Activated T-cell treated with anti-CD3 and anti-CD28 coated beads, Interleukin-2, amount 50 U/mL, for 4 hours (primary cell): ENCODE measurements around the gene ZNF302. TPM values are rescaled to one million over a fixed set of nuclear protein-coding genes. Genes with fewer than 3 reads are reported as not detected.
A peak's percentile ranks its signal among the peaks of the same experiment; 100 is the strongest.
"Not testable (repeated sequence)": the region's sequence is repeated elsewhere in the genome, so short reads cannot be mapped to it uniquely, and the experiment has no call there.

Experiments used
- ATAC-seq, 2 donors: fragments of 200-7000 bp; cut with Tn5 transposase; one replicate each; pipeline ENCODE4 v1.10.0; 2021
- DNase-seq: peaks from one replicate; pipeline ENCODE4 v3.0.0-alpha.2; 2020
- H3K27me3 Mint-ChIP-seq: one replicate; pipeline ENCODE4 v1.8.0; 2021; ENCODE audit warnings: low read depth, mixed read lengths
- H3K36me3 Mint-ChIP-seq: one replicate; pipeline ENCODE4 v1.8.0; 2022; ENCODE audit warnings: mixed read lengths; ENCODE audit not compliant: insufficient read depth
- H3K4me1 Mint-ChIP-seq: one replicate; pipeline ENCODE4 v1.8.0; 2021; ENCODE audit warnings: low read depth, mixed read lengths
- H3K4me3 Mint-ChIP-seq: one replicate; pipeline ENCODE4 v1.8.0; 2021; ENCODE audit warnings: mild to moderate bottlenecking, moderate library complexity, mixed read lengths
- H3K9me3 Mint-ChIP-seq: one replicate; pipeline ENCODE4 v1.8.0; 2021; ENCODE audit warnings: mixed read lengths
- total RNA-seq, 3 donors: library from RNA; stranded (reverse); gene quantifications; one replicate each; pipeline ENCODE4 v1.2.1, GENCODE V29; 2021

Gene ZNF302
- total RNA-seq, 3 donors from 2014 or later: 10.8 to 11.9 (median 11.2) TPM

- H3K27me3 Mint-ChIP-seq: no peaks in the 10 kb centered on the region
- no peak overlapping the region for H3K4me3 Mint-ChIP-seq
- no peak for DNase-seq
- no peak for ATAC-seq
- H3K4me1 Mint-ChIP-seq: peaks cover 24% of the 10 kb centered on the region
- peaks cover 62% of the 10 kb centered on the region for H3K36me3 Mint-ChIP-seq
- peaks cover 44% of the 10 kb centered on the region for H3K9me3 Mint-ChIP-seq
Observed at GRCh38 chr19:34681478-34681877, 4.0 kb downstream of the ZNF302 start.

- H3K27me3 Mint-ChIP-seq, H3K4me1 Mint-ChIP-seq, DNase-seq, H3K4me3 Mint-ChIP-seq, ATAC-seq: not testable (repeated sequence)
- Mint-ChIP-seq H3K36me3 (peaks cover 44% of the 10 kb centered on the region), H3K9me3 (peaks cover 63% of the 10 kb centered on the region)
Observed at GRCh38 chr19:34685266-34685665, 7.8 kb downstream of the ZNF302 start.

DNA sequence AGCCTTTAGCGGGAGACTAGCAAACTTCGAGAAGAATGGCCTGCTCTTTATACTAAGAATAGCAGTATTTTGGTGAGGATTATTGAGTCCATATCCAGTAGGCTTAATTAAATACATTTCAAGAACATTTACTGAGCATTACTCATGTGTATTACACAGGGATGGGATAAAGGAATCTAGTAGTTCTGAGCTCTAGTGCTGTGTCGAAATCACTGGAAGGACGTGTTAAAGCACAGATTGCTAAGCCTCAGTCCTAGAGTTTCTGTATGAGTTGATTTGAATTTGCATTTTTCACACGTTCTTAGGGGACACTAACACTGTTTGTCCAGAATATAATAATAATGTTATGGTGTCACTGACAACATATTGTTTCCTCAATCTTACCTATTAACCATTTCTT, 9.0 kb downstream of the ZNF302 start:
- no peak for ATAC-seq
- H3K4me3 Mint-ChIP-seq: no peak overlapping the region
- peaks cover 64% of the 10 kb centered on the region for H3K9me3 Mint-ChIP-seq
- H3K27me3 Mint-ChIP-seq: no peaks in the 10 kb centered on the region
- no peak for DNase-seq
- peaks cover 34% of the 10 kb centered on the region for H3K36me3 Mint-ChIP-seq
- H3K4me1 Mint-ChIP-seq: no peaks in the 10 kb centered on the region

- ATAC-seq: no peak
Observed at GRCh38 chr19:34687348-34687747, 9.9 kb downstream of the ZNF302 start.

GRCh38 chr19:34688592-34688991, 11.1 kb downstream of the ZNF302 start:
- Mint-ChIP-seq H3K4me1 (no peaks in the 10 kb centered on the region), H3K27me3 (peaks cover 10% of the 10 kb centered on the region), H3K36me3 (peaks cover 16% of the 10 kb centered on the region), H3K4me3 (no peak overlapping the region), H3K9me3 (peaks cover 68% of the 10 kb centered on the region)
- no peak for DNase-seq
- no peak for ATAC-seq

More at GRCh38 chr19:34687348-34687747, 9.9 kb downstream of the ZNF302 start:
- H3K4me3 Mint-ChIP-seq: no peak overlapping the region
- peaks cover 27% of the 10 kb centered on the region for H3K36me3 Mint-ChIP-seq
- peaks cover 73% of the 10 kb centered on the region for H3K9me3 Mint-ChIP-seq
- H3K27me3 Mint-ChIP-seq: peaks cover 3% of the 10 kb centered on the region
- DNase-seq: no peak
- no peaks in the 10 kb centered on the region for H3K4me1 Mint-ChIP-seq

DNA sequence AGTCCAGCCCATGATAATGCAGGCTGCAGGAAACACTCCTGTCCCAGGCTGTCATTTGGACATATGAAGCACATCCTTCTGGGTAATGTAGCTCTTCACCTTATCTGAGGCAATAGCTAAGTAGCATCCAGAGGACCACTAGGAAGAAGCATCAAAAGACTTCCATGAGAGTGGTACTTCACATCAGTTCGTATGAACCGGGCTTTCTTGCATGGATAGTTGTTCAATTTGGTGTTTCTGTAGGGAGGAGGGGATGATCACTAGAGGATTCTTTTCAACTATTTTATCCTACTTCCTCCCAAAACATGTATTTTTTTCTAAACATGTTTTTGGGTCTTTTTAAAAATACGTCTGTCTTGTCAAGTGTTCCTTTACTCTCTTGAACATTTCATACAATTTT, 12.9 kb downstream of the ZNF302 start:
- ATAC-seq: no peak
- no peaks in the 10 kb centered on the region for H3K4me1 Mint-ChIP-seq
- no peak for DNase-seq
- peaks cover 4% of the 10 kb centered on the region for H3K36me3 Mint-ChIP-seq
- no peak overlapping the region for H3K4me3 Mint-ChIP-seq
- peaks cover 23% of the 10 kb centered on the region for H3K27me3 Mint-ChIP-seq
- H3K9me3 Mint-ChIP-seq: peaks cover 62% of the 10 kb centered on the region

DNA sequence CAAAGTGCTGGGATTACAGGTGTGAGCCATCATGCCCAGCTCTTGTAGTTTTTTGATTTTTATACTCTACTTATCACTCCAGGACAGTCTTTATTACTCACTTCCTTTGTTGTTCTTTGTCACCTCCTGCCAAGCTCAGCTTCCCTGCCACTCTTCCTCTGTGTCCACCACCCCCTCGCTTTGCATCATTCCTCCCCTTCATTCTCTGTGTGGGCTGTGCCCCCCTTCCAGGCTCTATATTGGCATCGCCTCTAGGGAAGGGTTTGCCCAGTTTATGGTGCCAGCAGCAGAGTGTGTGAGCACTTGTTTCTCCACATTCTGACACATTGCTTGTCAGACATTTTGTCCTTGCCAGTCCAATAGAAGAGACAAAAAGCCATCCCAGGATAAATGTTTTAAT, 15.1 kb downstream of the ZNF302 start:
- Mint-ChIP-seq H3K27me3 (peaks cover 26% of the 10 kb centered on the region), H3K9me3 (peaks cover 41% of the 10 kb centered on the region), H3K4me1 (no peaks in the 10 kb centered on the region), H3K36me3 (no peaks in the 10 kb centered on the region), H3K4me3 (no peak overlapping the region)
- DNase-seq: no peak
- ATAC-seq: no peak

DNA sequence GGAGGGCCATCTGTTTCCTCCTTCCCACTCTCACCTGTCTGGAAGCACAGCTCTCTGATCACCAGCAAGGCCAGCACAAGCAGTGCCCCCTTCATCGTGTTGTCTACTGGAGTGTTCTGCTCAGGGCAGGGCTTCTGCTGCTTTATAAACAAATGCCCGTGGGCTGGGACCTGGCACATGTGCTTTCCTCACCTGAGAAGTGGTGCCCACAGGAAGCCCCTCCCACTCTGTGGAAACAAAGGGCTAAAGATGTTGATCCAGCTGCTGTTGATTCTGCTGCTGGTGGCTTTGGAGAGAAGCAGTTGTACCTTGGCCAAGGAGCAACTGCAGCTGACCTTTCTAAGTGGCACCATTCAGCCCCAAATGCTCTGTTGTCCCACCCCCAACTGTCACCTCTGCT, 30.2 kb downstream of the ZNF302 start:
- Mint-ChIP-seq H3K4me1 (no peaks in the 10 kb centered on the region), H3K9me3 (no peaks in the 10 kb centered on the region), H3K4me3 (no peak overlapping the region), H3K36me3 (no peaks in the 10 kb centered on the region), H3K27me3 (peaks cover 27% of the 10 kb centered on the region)
- no peak for DNase-seq
- no peak for ATAC-seq

DNA sequence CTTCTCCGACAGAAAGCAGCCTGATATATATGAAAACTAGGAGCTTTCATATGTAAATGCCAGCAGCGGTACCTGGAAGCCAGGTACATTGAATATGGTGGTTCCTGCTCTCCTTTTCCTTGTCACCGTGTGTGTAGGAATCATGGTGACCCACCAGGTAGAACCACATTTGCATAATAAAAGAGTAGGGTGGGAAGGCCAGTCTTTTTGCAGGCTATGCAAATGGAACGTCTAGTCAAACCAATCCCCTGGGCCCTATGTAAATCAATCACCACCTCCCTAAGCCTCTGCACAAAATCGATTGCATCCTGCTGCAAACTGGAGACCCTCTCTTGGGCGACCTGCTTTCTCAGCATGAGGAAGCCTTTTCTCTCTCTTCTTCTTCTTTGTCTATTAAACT, 34.4 kb downstream of the ZNF302 start:
- H3K9me3 Mint-ChIP-seq: peaks cover 17% of the 10 kb centered on the region
- DNase-seq (no peak), ATAC-seq (no peak)
- H3K27me3 Mint-ChIP-seq: peaks cover 26% of the 10 kb centered on the region
- H3K36me3 Mint-ChIP-seq: peaks cover 5% of the 10 kb centered on the region
- H3K4me1 Mint-ChIP-seq: no peaks in the 10 kb centered on the region
- no peak overlapping the region for H3K4me3 Mint-ChIP-seq

DNA sequence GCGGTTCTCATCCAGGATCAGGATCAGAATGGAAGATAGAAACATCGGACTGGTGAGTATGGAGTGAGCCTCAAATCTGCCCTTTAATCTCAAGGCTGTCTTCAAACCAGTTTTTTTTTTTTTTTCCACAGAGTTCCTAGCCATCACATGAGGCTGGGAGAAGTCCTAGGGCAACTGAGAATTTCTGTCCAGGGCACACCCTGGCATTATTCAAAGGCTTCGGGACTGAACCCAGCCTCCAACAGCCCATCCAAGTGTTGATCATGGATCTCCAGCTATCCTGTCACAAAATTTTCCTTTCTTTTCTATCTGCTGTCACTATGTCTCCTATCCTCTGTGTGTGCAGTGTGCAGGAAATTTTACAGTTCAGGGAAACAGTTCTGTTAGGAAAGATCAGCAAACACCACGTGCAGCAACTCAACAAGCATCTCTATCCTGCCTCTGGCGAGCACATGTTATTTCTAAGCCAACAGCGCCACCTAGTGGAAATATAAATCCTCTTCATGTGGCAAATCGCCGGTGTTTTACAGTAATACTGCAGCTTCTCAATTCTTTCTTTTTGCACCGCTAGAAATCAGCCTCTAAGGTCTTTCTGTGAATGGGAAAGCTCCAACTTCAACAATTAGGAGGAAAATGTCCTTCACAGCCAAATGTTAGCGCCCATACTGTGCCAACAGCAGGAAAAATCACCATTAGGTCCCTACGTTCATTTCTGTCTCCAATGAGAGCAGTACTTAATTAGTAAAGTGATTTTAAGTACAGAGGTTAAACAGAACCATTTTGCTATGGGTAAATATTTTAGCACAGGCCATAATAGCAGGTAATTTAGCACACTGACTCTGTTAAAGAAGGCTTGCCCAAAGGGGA, 35.1 kb downstream of the ZNF302 start:
- H3K27me3 Mint-ChIP-seq: peaks cover 30% of the 10 kb centered on the region
- peak; percentile 38 for DNase-seq
- H3K4me3 Mint-ChIP-seq: no peak overlapping the region
- ATAC-seq: peak; percentile 58 to 74
- H3K9me3 Mint-ChIP-seq: peaks cover 17% of the 10 kb centered on the region
- peaks cover 5% of the 10 kb centered on the region for H3K36me3 Mint-ChIP-seq
- H3K4me1 Mint-ChIP-seq: no peaks in the 10 kb centered on the region

DNA sequence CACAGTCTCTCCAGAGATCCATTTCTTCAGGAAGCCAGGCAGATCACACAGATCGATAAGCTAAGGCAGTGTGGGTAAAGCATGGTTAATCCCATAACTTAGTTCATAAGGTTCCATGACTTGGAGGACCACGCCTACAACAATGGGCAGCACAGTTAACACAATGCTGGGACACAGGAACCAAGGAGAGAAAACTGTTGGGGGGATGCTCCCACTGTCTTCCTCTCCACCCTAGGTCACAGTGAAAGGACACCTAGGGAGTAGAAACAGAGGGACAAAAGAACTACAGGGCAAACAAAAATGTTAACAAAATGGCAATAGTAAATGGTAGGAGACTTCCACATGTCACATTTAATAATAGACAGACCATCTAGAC, 35.8 kb downstream of the ZNF302 start:
- Mint-ChIP-seq H3K36me3 (peaks cover 5% of the 10 kb centered on the region), H3K9me3 (peaks cover 17% of the 10 kb centered on the region)
- no peak for DNase-seq

GRCh38 chr19:34715357-34715756, 37.9 kb downstream of the ZNF302 start:
- no peak for ATAC-seq

More for the DNA sequence above, 35.8 kb downstream of the ZNF302 start:
- Mint-ChIP-seq H3K27me3 (peaks cover 30% of the 10 kb centered on the region), H3K4me1 (no peaks in the 10 kb centered on the region), H3K4me3 (no peak overlapping the region)
- no peak for ATAC-seq

GRCh38 chr19:34722353-34722752, 44.9 kb downstream of the ZNF302 start:
- ATAC-seq (no peak), DNase-seq (no peak)
- no peaks in the 10 kb centered on the region for H3K36me3 Mint-ChIP-seq
- H3K27me3 Mint-ChIP-seq: peaks cover 22% of the 10 kb centered on the region
- H3K9me3 Mint-ChIP-seq: no peaks in the 10 kb centered on the region
- no peak overlapping the region for H3K4me3 Mint-ChIP-seq
- no peaks in the 10 kb centered on the region for H3K4me1 Mint-ChIP-seq

More at GRCh38 chr19:34715357-34715756, 37.9 kb downstream of the ZNF302 start:
- no peak for DNase-seq
- no peaks in the 10 kb centered on the region for H3K4me1 Mint-ChIP-seq
- peaks cover 17% of the 10 kb centered on the region for H3K9me3 Mint-ChIP-seq
- peaks cover 28% of the 10 kb centered on the region for H3K27me3 Mint-ChIP-seq
- H3K4me3 Mint-ChIP-seq: no peak overlapping the region
- peaks cover 5% of the 10 kb centered on the region for H3K36me3 Mint-ChIP-seq

GRCh38 chr19:34725400-34725799, 47.9 kb downstream of the ZNF302 start:
- H3K4me3 Mint-ChIP-seq: no peak overlapping the region
- ATAC-seq: no peak

More at GRCh38 chr19:34725400-34725799, 47.9 kb downstream of the ZNF302 start:
- no peak for DNase-seq
- H3K27me3 Mint-ChIP-seq: peaks cover 27% of the 10 kb centered on the region
- H3K36me3 Mint-ChIP-seq: no peaks in the 10 kb centered on the region
- no peaks in the 10 kb centered on the region for H3K9me3 Mint-ChIP-seq
- no peaks in the 10 kb centered on the region for H3K4me1 Mint-ChIP-seq
